Measurements from ENCODE around the gene OSBPL10.

The OSBPL10 gene, protein sequence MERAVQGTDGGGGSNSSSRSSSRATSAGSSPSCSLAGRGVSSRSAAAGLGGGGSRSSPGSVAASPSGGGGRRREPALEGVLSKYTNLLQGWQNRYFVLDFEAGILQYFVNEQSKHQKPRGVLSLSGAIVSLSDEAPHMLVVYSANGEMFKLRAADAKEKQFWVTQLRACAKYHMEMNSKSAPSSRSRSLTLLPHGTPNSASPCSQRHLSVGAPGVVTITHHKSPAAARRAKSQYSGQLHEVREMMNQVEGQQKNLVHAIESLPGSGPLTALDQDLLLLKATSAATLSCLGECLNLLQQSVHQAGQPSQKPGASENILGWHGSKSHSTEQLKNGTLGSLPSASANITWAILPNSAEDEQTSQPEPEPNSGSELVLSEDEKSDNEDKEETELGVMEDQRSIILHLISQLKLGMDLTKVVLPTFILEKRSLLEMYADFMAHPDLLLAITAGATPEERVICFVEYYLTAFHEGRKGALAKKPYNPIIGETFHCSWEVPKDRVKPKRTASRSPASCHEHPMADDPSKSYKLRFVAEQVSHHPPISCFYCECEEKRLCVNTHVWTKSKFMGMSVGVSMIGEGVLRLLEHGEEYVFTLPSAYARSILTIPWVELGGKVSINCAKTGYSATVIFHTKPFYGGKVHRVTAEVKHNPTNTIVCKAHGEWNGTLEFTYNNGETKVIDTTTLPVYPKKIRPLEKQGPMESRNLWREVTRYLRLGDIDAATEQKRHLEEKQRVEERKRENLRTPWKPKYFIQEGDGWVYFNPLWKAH

DNA sequence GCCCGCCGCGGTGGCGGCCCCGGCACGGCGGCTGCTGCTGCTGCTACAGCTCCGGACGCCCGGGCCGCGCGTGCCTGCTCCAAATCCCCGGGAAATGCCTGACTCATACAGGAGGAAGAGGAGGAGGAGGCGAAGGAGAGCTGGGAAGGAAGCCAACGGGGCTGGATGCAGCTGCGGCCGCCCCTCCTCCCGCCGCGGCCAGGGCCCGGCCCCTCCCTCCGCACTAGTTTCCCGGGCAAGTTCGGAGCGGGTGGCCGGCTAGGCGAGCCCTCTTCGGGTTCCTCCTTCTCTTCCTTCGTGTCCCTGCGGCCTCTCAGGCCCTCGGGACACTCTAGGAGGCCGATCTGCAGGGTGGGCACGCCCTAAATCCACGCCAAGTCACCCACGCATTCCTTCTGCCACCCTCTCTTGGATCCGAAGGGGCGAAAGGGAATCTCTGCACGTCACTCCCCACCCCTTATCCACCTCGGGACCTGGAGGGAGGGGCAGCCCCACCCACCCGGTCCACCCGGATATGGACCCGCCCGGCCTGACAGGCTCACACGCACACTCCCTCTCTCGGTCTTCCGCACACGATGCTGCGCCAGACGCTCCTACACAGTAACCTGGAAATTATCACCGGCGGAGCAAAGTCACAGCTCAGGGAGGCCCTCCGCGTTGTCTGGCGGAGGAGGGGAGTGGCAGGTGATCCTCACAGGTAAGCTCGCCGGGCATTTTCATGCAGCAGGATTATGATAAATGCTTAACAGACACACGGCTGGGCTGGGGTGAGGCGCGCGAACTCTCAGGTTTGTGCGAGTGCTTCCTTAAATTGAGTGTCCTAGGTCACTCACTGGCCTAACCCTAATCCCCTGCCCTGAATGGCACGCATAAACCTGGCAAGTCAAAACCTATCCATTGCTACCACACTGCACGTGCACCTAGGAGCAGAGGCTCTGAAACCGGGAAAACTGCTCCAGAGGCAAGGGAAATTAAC lies at the start of gene OSBPL10, which contains the start of gene ZNF860:
TSS of gene OSBPL10 (minus strand) at position 57 of the 976 bp plus-strand sequence. CDS start 83 bp downstream, outside the sequence.
TSS of gene ZNF860 (plus strand) at position 545 of the 976 bp plus-strand sequence. CDS start 7,330 bp downstream, outside the sequence.
- Histone ChIP-seq H3K27ac (ENCODE audit: low read depth, low read length, poor library complexity, severe bottlenecking) (peak within 1 kb of the TSS; percentile 99), H3K9ac (ENCODE audit: low read length) (peak within 1 kb of the TSS; percentile 95), H3K79me2 (ENCODE audit: insufficient read depth, low read length) (peaks cover 30% of the 10 kb centered on the region; the same call in 1 of the 2 replicates), H3K4me1 (ENCODE audit: insufficient read depth, low read length, severe bottlenecking) (peaks cover 54% of the 10 kb centered on the region), H3K9me3 (ENCODE audit: low read length) (0 out of 2 replicates have a peak, but pooled peaks cover 3% of the 10 kb centered on the region), H2AFZ (ENCODE audit: low read length) (no peak within 1 kb of the TSS), H3K4me2 (ENCODE audit: low read length) (peak within 1 kb of the TSS; percentile 68), H3K36me3 (ENCODE audit: insufficient read depth, low read length) (peaks cover 37% of the 10 kb centered on the region), H4K20me1 (ENCODE audit: insufficient read depth, low read length) (no peaks in the 10 kb centered on the region), H3K27me3 (ENCODE audit: insufficient read depth, low read length) (no peaks in the 10 kb centered on the region), H3K9me2 (ENCODE audit: low read depth, low read length) (no peaks in the 10 kb centered on the region), H3K4me3 (ENCODE audit: low read depth, low read length, poor library complexity, severe bottlenecking) (peak within 1 kb of the TSS; percentile 89), H3F3A (ENCODE audit: insufficient read depth, low read length) (peaks cover 4% of the 10 kb centered on the region; the same call in 1 of the 2 replicates)
- TF ChIP-seq CTCF (IDR thresholded peaks at IDR 0.05; ENCODE audit: low read length) (peak; percentile 6; the same call in 1 of the 2 replicates), EZH2 (IDR thresholded peaks at IDR 0.05; ENCODE audit: borderline replicate concordance, low read length) (no peak)

- no peaks in the 10 kb centered on the region for H3K79me2 ChIP-seq (ENCODE audit: insufficient read depth, low read length)
- H3K27ac ChIP-seq (ENCODE audit: low read depth, low read length, poor library complexity, severe bottlenecking) = peak overlapping the region; percentile 89
- no peaks in the 10 kb centered on the region for H4K20me1 ChIP-seq (ENCODE audit: insufficient read depth, low read length)
- peak overlapping the region; percentile 27 for H3K4me3 ChIP-seq (ENCODE audit: low read depth, low read length, poor library complexity, severe bottlenecking)
- no peaks in the 10 kb centered on the region for H3K9me3 ChIP-seq (ENCODE audit: low read length)
- peak overlapping the region; percentile 100 for H2AFZ ChIP-seq (ENCODE audit: low read length)
- no peaks in the 10 kb centered on the region for H3K9me2 ChIP-seq (ENCODE audit: low read depth, low read length)
- H3K9ac ChIP-seq (ENCODE audit: low read length) = peak overlapping the region; percentile 39
- no peaks in the 10 kb centered on the region for H3F3A ChIP-seq (ENCODE audit: insufficient read depth, low read length)
- H3K4me2 ChIP-seq (ENCODE audit: low read length) = peak overlapping the region; percentile 72
- H3K4me1 ChIP-seq (ENCODE audit: insufficient read depth, low read length, severe bottlenecking) = peaks cover 18% of the 10 kb centered on the region
- TF ChIP-seq EZH2 (IDR thresholded peaks at IDR 0.05; ENCODE audit: borderline replicate concordance, low read length) (no peak), CTCF (IDR thresholded peaks at IDR 0.05; ENCODE audit: low read length) (no peak)
- H3K27me3 ChIP-seq (ENCODE audit: insufficient read depth, low read length) = no peaks in the 10 kb centered on the region
- H3K36me3 ChIP-seq (ENCODE audit: insufficient read depth, low read length) = no peaks in the 10 kb centered on the region
Measured at GRCh38 chr3:32026593-32026992, 45.5 kb upstream of the OSBPL10 start.

DNA sequence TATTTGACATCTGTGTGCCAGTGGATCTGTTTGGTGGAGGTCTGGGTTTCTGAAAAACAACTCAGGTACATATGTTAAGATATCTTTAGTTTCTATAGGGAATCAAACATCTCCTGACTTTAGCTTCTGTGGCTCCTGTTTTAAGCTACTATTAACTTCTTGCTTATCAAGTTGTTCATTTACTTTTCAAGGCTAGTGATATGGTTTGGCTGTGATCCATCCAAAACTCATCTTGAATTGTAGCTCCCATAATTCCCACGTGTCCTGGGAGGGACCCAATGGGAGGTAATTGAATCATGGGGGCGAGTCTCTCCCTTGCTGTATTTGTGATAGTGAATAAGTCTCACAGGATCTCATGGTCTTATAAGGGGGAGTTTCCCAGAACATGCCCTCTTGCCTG lies 41.9 kb upstream of the OSBPL10 start:
- H3K27ac ChIP-seq (ENCODE audit: low read depth, low read length, poor library complexity, severe bottlenecking) = no peak overlapping the region
- H3K27me3 ChIP-seq (ENCODE audit: insufficient read depth, low read length) = no peaks in the 10 kb centered on the region
- no peak overlapping the region for H2AFZ ChIP-seq (ENCODE audit: low read length)
- H3F3A ChIP-seq (ENCODE audit: insufficient read depth, low read length) = no peaks in the 10 kb centered on the region
- no peaks in the 10 kb centered on the region for H3K36me3 ChIP-seq (ENCODE audit: insufficient read depth, low read length)
- H3K4me1 ChIP-seq (ENCODE audit: insufficient read depth, low read length, severe bottlenecking) = peaks cover 23% of the 10 kb centered on the region
- H3K4me2 ChIP-seq (ENCODE audit: low read length) = no peak overlapping the region
- H3K9me2 ChIP-seq (ENCODE audit: low read depth, low read length) = no peaks in the 10 kb centered on the region
- no peaks in the 10 kb centered on the region for H4K20me1 ChIP-seq (ENCODE audit: insufficient read depth, low read length)
- no peak overlapping the region for H3K4me3 ChIP-seq (ENCODE audit: low read depth, low read length, poor library complexity, severe bottlenecking)
- H3K9me3 ChIP-seq (ENCODE audit: low read length) = no peaks in the 10 kb centered on the region
- TF ChIP-seq CTCF (IDR thresholded peaks at IDR 0.05; ENCODE audit: low read length) (no peak), EZH2 (IDR thresholded peaks at IDR 0.05; ENCODE audit: borderline replicate concordance, low read length) (no peak)
- H3K9ac ChIP-seq (ENCODE audit: low read length) = no peak overlapping the region
- H3K79me2 ChIP-seq (ENCODE audit: insufficient read depth, low read length) = no peaks in the 10 kb centered on the region

Measured in OCI-LY1 (cell line).